H1 (cell line): ENCODE measurements around the gene RPS6KC1.
"Not testable (repeated sequence)": the region's sequence is repeated elsewhere in the genome, so short reads cannot be mapped to it uniquely, and the experiment has no call there.

ENCODE experiments used
- CBX5 ChIP-seq: fragments of 300-800, 300-1000 bp; sonication (generic); IDR thresholded peaks from 2 replicates; pipeline ENCODE4 v1.7.1; 2016; ENCODE audit warnings: antibody characterized with exemption, low read length, low read depth
- CREB1 ChIP-seq: IDR thresholded peaks from 2 replicates; pipeline ENCODE4 v1.6.1; 2012; ENCODE audit warnings: inconsistent platforms
- CTCF ChIP-seq, 3 experiments: IDR thresholded peaks; 1 replicate in 2 of 3; 2 replicates in 1 of 3; pipeline versions ENCODE4 v1.5.1 to v1.6.1; 2011; ENCODE audit warnings: low read length in 3 of 3, mild to moderate bottlenecking in 3 of 3, inconsistent platforms in 2 of 3, low read depth in 1 of 3, moderate library complexity in 1 of 3; ENCODE audit not compliant: insufficient read depth in 1 of 3; ENCODE audit errors: control extremely low read depth in 1 of 3
- EP300 ChIP-seq, 2 experiments: IDR thresholded peaks; 1 replicate in 1 of 2; 2 replicates in 1 of 2; pipeline ENCODE4 v1.6.1; 2011 to 2012; ENCODE audit warnings: low read depth in 2 of 2, low read length in 2 of 2, mild to moderate bottlenecking in 2 of 2, borderline replicate concordance in 1 of 2, inconsistent platforms in 1 of 2, moderate library complexity in 1 of 2
- EZH2 ChIP-seq: fragments of 200-600 bp; sonication (generic); IDR thresholded peaks from 2 replicates; pipeline ENCODE4 v1.7.1; 2012; ENCODE audit warnings: low read depth, mild to moderate bottlenecking, moderate library complexity, low read length, inconsistent platforms; ENCODE audit not compliant: severe bottlenecking
- NRF1 ChIP-seq: IDR thresholded peaks from 2 replicates; pipeline ENCODE4 v1.6.1; 2011; ENCODE audit warnings: mild to moderate bottlenecking, low read depth, low read length, improper control_type of control experiment
- POLR2A ChIP-seq, 2 experiments: IDR thresholded peaks; 1 replicate in 1 of 2; 2 replicates in 1 of 2; pipeline ENCODE4 v1.6.1; 2011; ENCODE audit warnings: low read depth in 2 of 2, low read length in 2 of 2, mild to moderate bottlenecking in 2 of 2; ENCODE audit errors: control extremely low read depth in 1 of 2
- POLR2AphosphoS5 ChIP-seq: IDR thresholded peaks from 2 replicates; pipeline ENCODE4 v1.6.1; 2011; ENCODE audit warnings: low read depth, low read length
- SIX5 ChIP-seq: IDR thresholded peaks from 2 replicates; pipeline ENCODE4 v1.6.1; 2011; ENCODE audit warnings: mild to moderate bottlenecking, low read depth, low read length
- SUZ12 ChIP-seq: fragments of 200-600 bp; sonication (generic); IDR thresholded peaks from 2 replicates; pipeline ENCODE4 v1.6.1; 2012; ENCODE audit warnings: mild to moderate bottlenecking, inconsistent platforms, low read length, moderate library complexity, mixed read lengths
- TCF12 ChIP-seq: IDR thresholded peaks from 2 replicates; pipeline ENCODE4 v1.6.1; 2011; ENCODE audit warnings: low read depth, mild to moderate bottlenecking, low read length
- ZNF274 ChIP-seq: IDR thresholded peaks from 2 replicates; pipeline ENCODE4 v1.7.0; 2012; ENCODE audit warnings: low read length, borderline replicate concordance; ENCODE audit errors: extremely low read depth

DNA sequence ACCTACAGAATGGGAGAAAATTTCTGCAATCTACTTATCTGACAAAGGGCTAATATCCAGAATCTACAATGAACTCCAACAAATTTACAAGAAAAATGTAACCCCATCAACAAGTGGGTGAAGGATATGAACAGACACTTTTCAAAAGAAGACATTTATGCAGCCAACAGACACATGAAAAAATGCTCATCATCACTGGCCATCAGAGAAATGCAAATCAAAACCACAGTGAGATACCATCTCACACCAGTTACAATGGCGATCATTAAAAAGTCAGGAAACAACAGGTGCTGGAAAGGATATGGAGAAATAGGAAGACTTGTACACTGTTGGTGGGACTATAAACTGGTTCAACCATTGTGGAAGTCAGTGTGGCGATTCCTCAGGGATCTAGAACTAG is 168.0 kb downstream of the RPS6KC1 start:
- not testable (repeated sequence) for TF ChIP-seq CTCF (IDR thresholded peaks at IDR 0.05; ENCODE audit: control extremely low read depth in 1 of 3, insufficient read depth in 1 of 3, low read depth in 1 of 3, low read length in 3 of 3); SUZ12; EZH2; EP300 (IDR thresholded peaks at IDR 0.05; ENCODE audit: borderline replicate concordance in 1 of 2, low read depth in 2 of 2, low read length in 2 of 2); SIX5; CREB1; NRF1; POLR2A (IDR thresholded peaks at IDR 0.05; ENCODE audit: control extremely low read depth in 1 of 2, low read depth in 2 of 2, low read length in 2 of 2); ZNF274; CBX5; POLR2AphosphoS5; TCF12
